Ovary (tissue), 9 donors: Measurements from ENCODE around the gene CACNA1C. TPM values are rescaled to one million over a fixed set of nuclear protein-coding genes. Genes with fewer than 3 reads are reported as not detected.

Experiments used
- DNase-seq, 5 donors: peaks; one replicate each; pipeline ENCODE4 v3.0.0-alpha.2; 2019 to 2020
- H3K27ac ChIP-seq, 2 donors: fragments of 200-600 bp; one replicate each; pipeline versions ENCODE4 v1.5.1 to v1.8.0; 2019 to 2022
- H3K27me3 ChIP-seq: fragments of 200-600 bp; one replicate; pipeline ENCODE4 v1.8.0; 2022
- H3K36me3 ChIP-seq: fragments of 200-600 bp; sonication (generic); one replicate; pipeline ENCODE4 v1.5.1; 2019
- H3K4me1 ChIP-seq: one replicate; pipeline ENCODE4 v1.8.1; 2013; ENCODE audit warnings: mild to moderate bottlenecking, moderate library complexity; ENCODE audit not compliant: insufficient read depth
- H3K4me3 ChIP-seq: fragments of 200-600 bp; sonication (generic); one replicate; pipeline ENCODE4 v1.5.1; 2017
- H3K9me3 ChIP-seq, 2 donors: fragments of 200-600 bp in 1 of 2; sonication (generic) in 1 of 2; one replicate each; pipeline versions ENCODE4 v1.5.1 to v1.8.1; 2013 to 2019; ENCODE audit warnings: mild to moderate bottlenecking in 1 of 2, moderate library complexity in 1 of 2
- CTCF ChIP-seq, 3 donors: fragments of 450-650 bp in 2 of 3; fragments of 200-600 bp in 1 of 3; IDR thresholded peaks; one replicate each; pipeline versions ENCODE4 v1.5.1 to v1.8.0; 2016 to 2022; ENCODE audit warnings: antibody characterized with exemption in 3 of 3, mild to moderate bottlenecking in 1 of 3
- EP300 ChIP-seq: sonication (generic); formaldehyde crosslinking; IDR thresholded peaks from one replicate; pipeline ENCODE4 v1.6.1; 2017; ENCODE audit warnings: antibody characterized with exemption
- POLR2A ChIP-seq: fragments of 450-650 bp; IDR thresholded peaks from one replicate; pipeline ENCODE4 v1.6.1; 2017; ENCODE audit warnings: antibody characterized with exemption, mild to moderate bottlenecking, moderate library complexity
- WGBS, 3 donors: extraction: QIAGEN DNeasy Blood & Tissue Kit in 1 of 3; methylation state at CpG; one replicate each; pipeline versions ENCODE4 v1.1.5 to v1.1.7; 2013 to 2017; 5-methylcytosine and 5-hydroxymethylcytosine counted together
- intact Hi-C, 4 donors: fragments of 100-400 bp; cut with DNase I; formaldehyde crosslinking; loops; one replicate each; pipeline versions ENCODE4 v1.11.0 to v1.15.1; 2022 to 2023
- polyA plus RNA-seq, 2 donors: library from polyadenylated mRNA; stranded (reverse); fragments of 200-250 nt in 1 of 2; fragments of 350-450 nt in 1 of 2; fragmentation: Illumina TruSeq in 1 of 2; extraction: RNeasy Lipid Tissue Mini Kit (QIAGEN cat#74804) in 1 of 2; gene quantifications; one replicate each; pipeline ENCODE4 v1.2.3, GENCODE V29; 2013 to 2014
- total RNA-seq, 7 donors: library from RNA; depleted of rRNA in 2 of 7; stranded (reverse); fragments of >200 nt in 2 of 7; fragmentation: NEBNext Ultra II Directional in 3 of 7; extraction: Animal tissue kit (Norgen Biotek cat#: 25700) in 3 of 7; gene quantifications; one replicate each; pipeline versions ENCODE4 v1.1.0 to v1.2.4, GENCODE V29; 2016 to 2023
- donor health status: DM: no; HTN: no; CAD: no; lungs with moderate emphysema.
- donor health status: DM: no; HTN: no; CAD: no.
- donor health status: Bipolar disorder and iron deficiency.
- donor health status: DM: yes; HTN: yes; CAD: no.
- donor health status: DM: no; HTN: no; CAD: no.
- donor health status: DM: yes; HTN: yes; CAD: no.

The CACNA1C gene
- total and polyA plus RNA-seq, 9 donors: 2.2 to 8.3 (median 3.7) TPM

GRCh38 chr12:2548081-2548480 lies 495.3 kb downstream of the CACNA1C start:
- WGBS, 3 donors: 86 to 93% (median 88%) methylated on average over 2 of the region's 2 CpGs
- no peak for DNase-seq
- Histone ChIP-seq H3K9me3 (no peaks in the 10 kb centered on the region), H3K36me3 (no peaks in the 10 kb centered on the region), H3K4me3 (no peak overlapping the region), H3K4me1 (no peaks in the 10 kb centered on the region), H3K27me3 (no peaks in the 10 kb centered on the region), H3K27ac (no peak overlapping the region)
- intact Hi-C loops: no loop called here
- TF ChIP-seq POLR2A (no peak), CTCF (IDR thresholded peaks at IDR 0.05) (no peak), EP300 (no peak)

GRCh38 chr12:2550561-2551411 lies 498.0 kb downstream of the CACNA1C start:
- WGBS, 3 donors: 52 to 60% (median 57%) methylated on average over 17 of the region's 17 CpGs
- H3K27ac ChIP-seq: no peak overlapping the region
- H3K27me3 ChIP-seq: no peaks in the 10 kb centered on the region
- no peaks in the 10 kb centered on the region for H3K4me1 ChIP-seq
- no peak for DNase-seq
- H3K36me3 ChIP-seq: no peaks in the 10 kb centered on the region
- H3K4me3 ChIP-seq: no peak overlapping the region
- intact Hi-C loops: no loop called here
- no peak for TF ChIP-seq CTCF (IDR thresholded peaks at IDR 0.05)
- TF ChIP-seq EP300: no peak
- TF ChIP-seq POLR2A: no peak
- H3K9me3 ChIP-seq: no peaks in the 10 kb centered on the region

DNA sequence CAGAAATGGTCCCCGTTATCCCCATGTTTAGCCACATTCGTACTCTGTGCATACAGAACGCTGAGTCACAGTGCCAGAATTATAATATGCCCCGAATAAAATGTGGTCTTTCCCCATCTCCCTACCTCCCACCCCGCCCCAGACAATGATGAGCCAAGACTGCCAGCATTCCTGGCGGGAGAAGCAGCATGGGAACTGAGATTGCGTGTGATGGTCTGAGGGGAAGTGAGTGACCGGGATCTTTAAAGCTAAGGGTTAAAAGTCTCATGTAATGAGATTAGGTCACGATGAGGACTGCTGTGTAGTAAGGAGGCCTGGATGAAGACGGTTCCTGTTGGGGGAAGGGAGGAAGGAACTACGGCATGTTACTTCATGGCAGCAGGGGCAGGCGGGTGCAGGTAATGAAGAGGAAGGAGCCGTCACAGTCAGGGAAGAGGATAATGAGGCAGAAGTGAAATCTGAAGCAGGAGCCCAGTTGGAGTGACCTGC lies 498.7 kb downstream of the CACNA1C start:
- TF ChIP-seq EP300: no peak
- TF ChIP-seq POLR2A: no peak
- TF ChIP-seq CTCF (IDR thresholded peaks at IDR 0.05): no peak
- intact Hi-C loops: no loop called here
- Histone ChIP-seq H3K4me3 (no peak overlapping the region), H3K4me1 (no peaks in the 10 kb centered on the region), H3K36me3 (no peaks in the 10 kb centered on the region), H3K27ac (no peak overlapping the region), H3K27me3 (no peaks in the 10 kb centered on the region), H3K9me3 (no peaks in the 10 kb centered on the region)
- DNase-seq: no peak
- 88 to 92% (median 92%) methylated on average over 13 of the region's 13 CpGs for WGBS, 3 donors

DNA sequence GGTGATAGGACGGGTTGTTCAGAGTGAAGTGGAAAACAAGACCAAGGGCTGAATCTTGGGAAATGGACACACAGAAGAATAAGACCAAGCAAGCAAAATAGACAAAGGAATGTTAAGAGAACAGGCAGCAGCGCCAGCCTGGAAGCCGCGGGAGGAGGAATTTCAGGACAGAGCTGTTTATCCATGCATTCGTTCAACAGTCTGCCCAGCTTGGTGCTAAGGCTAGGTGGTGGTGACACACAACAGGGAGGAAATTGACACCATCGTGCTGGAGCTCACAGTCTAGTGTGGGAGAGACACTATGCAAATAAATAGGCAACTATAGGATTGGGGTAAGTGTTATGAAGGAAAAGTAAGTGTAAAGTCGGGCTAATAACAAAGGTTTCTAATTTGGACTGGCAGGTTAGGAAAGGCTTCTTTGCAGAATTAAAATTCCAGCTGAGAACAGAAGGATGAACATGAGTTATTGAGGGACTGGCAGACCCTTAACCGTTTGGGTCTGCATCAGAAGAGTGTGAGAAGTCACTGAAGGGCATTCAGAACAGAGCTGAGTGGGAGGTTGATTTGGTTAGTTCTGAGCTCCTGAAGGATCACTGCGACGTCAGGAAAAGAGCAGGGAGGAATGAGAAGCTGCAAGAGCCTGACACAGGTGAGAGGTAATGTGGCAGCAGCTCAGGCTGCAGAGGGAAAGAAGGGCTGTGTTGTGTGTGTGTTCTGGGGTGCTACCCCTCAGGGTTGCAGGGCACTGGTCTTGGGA lies 499.4 kb downstream of the CACNA1C start:
- no peak for DNase-seq
- H3K27me3 ChIP-seq: no peaks in the 10 kb centered on the region
- H3K4me3 ChIP-seq: no peak overlapping the region
- H3K27ac ChIP-seq: no peak overlapping the region
- no peak for TF ChIP-seq POLR2A
- no peak for TF ChIP-seq EP300
- no peak for TF ChIP-seq CTCF (IDR thresholded peaks at IDR 0.05)
- H3K9me3 ChIP-seq: no peaks in the 10 kb centered on the region
- H3K36me3 ChIP-seq: no peaks in the 10 kb centered on the region
- no peaks in the 10 kb centered on the region for H3K4me1 ChIP-seq
- WGBS, 3 donors: 80 to 83% (median 81%) methylated on average over 10 of the region's 10 CpGs
- intact Hi-C loops: no loop called here
